HCT116 (cell line): Measurements from ENCODE around the gene MOB3B. TPM values are rescaled to one million over a fixed set of nuclear protein-coding genes. Genes with fewer than 3 reads are reported as not detected.

Experiments used
- ATAC-seq: fragments of 200-7000 bp; cut with Tn5 transposase; 2 replicates; pipeline ENCODE4 v1.9.1; 2020; ENCODE audit warnings: mild to moderate bottlenecking, moderate library complexity
- BruUV-seq: library from RNA; stranded (reverse); fragments of 400-500 nt; replicated peaks from 2 replicates; lab custom pipeline; 2021; lab: Mats Ljungman, UMichigan
- CTCF ChIA-PET: fragments of 300-600 bp; sonication (Branson Sonifier 250); formaldehyde crosslinking; loops from one replicate; lab custom pipeline; 2021; ENCODE audit warnings: antibody characterized with exemption; lab: Charles Lee
- POLR2A ChIA-PET: fragments of 300-600, 350-600 bp; sonication (Branson Sonifier 250); formaldehyde crosslinking; loops from one replicate; lab custom pipeline; 2021; ENCODE audit warnings: antibody characterized with exemption; lab: Charles Lee
- RAD21 ChIA-PET, 2 experiments: fragments of 300-600 bp; sonication (Branson Sonifier 250); formaldehyde crosslinking; loops; one replicate each; lab custom pipeline; 2023; ENCODE audit warnings: low total read pairs in 2 of 2; ENCODE audit not compliant: uncharacterized antibody in 2 of 2, unreplicated experiment in 2 of 2, low non-redundant PET in 1 of 2; lab: Charles Lee
- DNase-seq: peaks from one replicate; pipeline ENCODE4 v3.0.0-alpha.2; 2010; ENCODE audit warnings: low read depth, low spot score
- H2AFZ ChIP-seq: fragments of 200-600 bp; shearing (Covaris generic), sonication (generic); 2 replicates; pipeline ENCODE4 v1.6.1; 2017; ENCODE audit warnings: low read depth, mixed run types, mixed read lengths, antibody characterized with exemption, low read length; ENCODE audit not compliant: poor library complexity, severe bottlenecking
- H3K27ac ChIP-seq: 2 replicates; pipeline ENCODE4 v1.5.1; 2012; ENCODE audit warnings: low read depth, low read length
- H3K27me3 ChIP-seq: fragments of 200-600 bp; sonication (generic); 2 replicates; pipeline ENCODE4 v1.6.1; 2016; ENCODE audit warnings: mixed run types, low read length, mixed read lengths; ENCODE audit not compliant: insufficient read depth
- H3K36me3 ChIP-seq, 2 experiments: fragments of 200-500 bp in 1 of 2; fragments of 200-600 bp in 1 of 2; sonication (Bioruptor generic) in 1 of 2; sonication (generic) in 1 of 2; 2 replicates each; pipeline versions ENCODE4 v1.5.1 to v1.6.1; 2014 to 2016; ENCODE audit warnings: low read length in 2 of 2, inconsistent platforms in 1 of 2, mixed read lengths in 1 of 2, mixed run types in 1 of 2; ENCODE audit not compliant: insufficient read depth in 2 of 2, control insufficient read depth in 1 of 2
- H3K4me1 ChIP-seq, 2 experiments: fragments of 200-600 bp in 1 of 2; sonication (generic) in 1 of 2; 2 replicates each; pipeline versions ENCODE4 v1.5.1 to v1.6.1; 2012 to 2017; ENCODE audit warnings: low read length in 2 of 2, inconsistent platforms in 1 of 2, mild to moderate bottlenecking in 1 of 2, mixed read lengths in 1 of 2, mixed run types in 1 of 2, moderate library complexity in 1 of 2; ENCODE audit not compliant: insufficient read depth in 2 of 2, control insufficient read depth in 1 of 2
- H3K4me2 ChIP-seq: fragments of 200-600 bp; sonication (generic); 2 replicates; pipeline ENCODE4 v1.6.1; 2017; ENCODE audit warnings: mixed run types, low read length, mixed read lengths
- H3K4me3 ChIP-seq, 2 experiments: fragments of 200-600 bp in 1 of 2; sonication (generic) in 1 of 2; replicated peaks in 1 of 2; 2 replicates each; pipeline ENCODE4 v1.5.1; 2011 to 2016; ENCODE audit warnings: low read length in 2 of 2, control low read depth in 1 of 2, low read depth in 1 of 2, mild to moderate bottlenecking in 1 of 2, mixed read lengths in 1 of 2, mixed run types in 1 of 2
- H3K79me2 ChIP-seq: fragments of 200-600 bp; sonication (generic); 2 replicates; pipeline ENCODE4 v1.6.1; 2017; ENCODE audit warnings: mild to moderate bottlenecking, mixed run types, low read length, moderate library complexity, mixed read lengths; ENCODE audit not compliant: insufficient read depth
- H3K9ac ChIP-seq: fragments of 200-600 bp; sonication (generic); 2 replicates; pipeline ENCODE4 v1.6.1; 2016; ENCODE audit warnings: low read length, mixed read lengths
- H3K9me2 ChIP-seq: fragments of 200-600 bp; sonication (generic), shearing (Covaris generic); 2 replicates; pipeline ENCODE4 v1.6.1; 2017; ENCODE audit warnings: mixed run types, mild to moderate bottlenecking, moderate library complexity; ENCODE audit not compliant: insufficient read depth
- H3K9me3 ChIP-seq, 2 experiments: fragments of 200-500 bp in 1 of 2; fragments of 200-600 bp in 1 of 2; sonication (Bioruptor generic) in 1 of 2; sonication (generic) in 1 of 2; 2 replicates each; pipeline ENCODE4 v1.6.1; 2014 to 2017; ENCODE audit warnings: low read length in 2 of 2, mixed read lengths in 2 of 2, inconsistent platforms in 1 of 2, low read depth in 1 of 2, mild to moderate bottlenecking in 1 of 2, mixed run types in 1 of 2, moderate library complexity in 1 of 2; ENCODE audit not compliant: control insufficient read depth in 1 of 2, insufficient read depth in 1 of 2
- H4K20me1 ChIP-seq: fragments of 200-600 bp; sonication (generic), shearing (Covaris generic); 2 replicates; pipeline ENCODE4 v1.6.1; 2017; ENCODE audit warnings: mixed run types, mild to moderate bottlenecking, moderate library complexity; ENCODE audit not compliant: insufficient read depth
- CBX3 ChIP-seq: IDR thresholded peaks from 2 replicates; pipeline ENCODE4 v1.6.1; 2012; ENCODE audit warnings: low read depth
- ELF1 ChIP-seq: IDR thresholded peaks from 2 replicates; pipeline ENCODE4 v1.6.1; 2012; ENCODE audit warnings: low read depth, borderline replicate concordance
- EZH2phosphoT487 ChIP-seq: fragments of 200-600 bp; IDR thresholded peaks from 2 replicates; pipeline ENCODE4 v1.6.1; 2018; ENCODE audit warnings: antibody characterized with exemption, borderline replicate concordance
- JUND ChIP-seq: IDR thresholded peaks from 2 replicates; pipeline ENCODE4 v1.6.1; 2012
- POLR2A ChIP-seq: IDR thresholded peaks from 2 replicates; pipeline ENCODE4 v1.7.0; 2011; ENCODE audit warnings: borderline replicate concordance; ENCODE audit not compliant: insufficient read depth, insufficient read length; ENCODE audit errors: extremely low read depth
- POLR2AphosphoS5 ChIP-seq: IDR thresholded peaks from 2 replicates; pipeline ENCODE4 v1.6.1; 2011; ENCODE audit warnings: mild to moderate bottlenecking, low read depth, low read length, moderate library complexity
- RAD21 ChIP-seq: IDR thresholded peaks from 2 replicates; pipeline ENCODE4 v1.6.1; 2012; ENCODE audit warnings: low read depth, mild to moderate bottlenecking
- SIN3A ChIP-seq: IDR thresholded peaks from 2 replicates; pipeline ENCODE4 v1.6.1; 2012; ENCODE audit warnings: low read depth
- SP1 ChIP-seq: IDR thresholded peaks from 2 replicates; pipeline ENCODE4 v1.6.1; 2012; ENCODE audit warnings: low read depth
- SRF ChIP-seq: IDR thresholded peaks from 2 replicates; pipeline ENCODE4 v1.6.1; 2012; ENCODE audit warnings: low read depth
- TCF7L2 ChIP-seq: IDR thresholded peaks from 2 replicates; pipeline ENCODE4 v1.7.0; 2011; ENCODE audit warnings: borderline replicate concordance, inconsistent platforms; ENCODE audit not compliant: insufficient read depth, insufficient read length; ENCODE audit errors: extremely low read depth
- YY1 ChIP-seq: IDR thresholded peaks from 2 replicates; pipeline ENCODE4 v1.6.1; 2011; ENCODE audit warnings: low read length, low read depth, moderate library complexity, mild to moderate bottlenecking; ENCODE audit not compliant: insufficient replicate concordance; ENCODE audit errors: extremely low read depth
- ZFX ChIP-seq: fragments of 450-650 bp; IDR thresholded peaks from 2 replicates; pipeline ENCODE4 v1.6.1; 2017
- intact Hi-C: fragments of 100-400 bp; cut with micrococcal nuclease; formaldehyde crosslinking; loops from 2 replicates; pipeline ENCODE4 v1.10.0; 2022
- total RNA-seq: library from RNA; stranded (reverse); gene quantifications from one replicate; pipeline ENCODE4 v1.2.1, GENCODE V29; 2021; ENCODE audit not compliant: unreplicated experiment
- TF ChIP-seq, protein P1 (sequence below): IDR thresholded peaks from 2 replicates; pipeline ENCODE4 v1.6.1; 2012
- TF ChIP-seq, protein P2 (sequence below): IDR thresholded peaks from 2 replicates; pipeline ENCODE4 v1.6.1; 2012; ENCODE audit warnings: low read depth
- TF ChIP-seq, protein P3 (sequence below): IDR thresholded peaks from 2 replicates; pipeline ENCODE4 v1.6.1; 2011; ENCODE audit warnings: mild to moderate bottlenecking, low read length, moderate library complexity; ENCODE audit not compliant: insufficient replicate concordance; ENCODE audit errors: extremely low read depth

Gene MOB3B
- total RNA-seq, 1 experiment from 2014 or later, result 1.2 TPM

DNA sequence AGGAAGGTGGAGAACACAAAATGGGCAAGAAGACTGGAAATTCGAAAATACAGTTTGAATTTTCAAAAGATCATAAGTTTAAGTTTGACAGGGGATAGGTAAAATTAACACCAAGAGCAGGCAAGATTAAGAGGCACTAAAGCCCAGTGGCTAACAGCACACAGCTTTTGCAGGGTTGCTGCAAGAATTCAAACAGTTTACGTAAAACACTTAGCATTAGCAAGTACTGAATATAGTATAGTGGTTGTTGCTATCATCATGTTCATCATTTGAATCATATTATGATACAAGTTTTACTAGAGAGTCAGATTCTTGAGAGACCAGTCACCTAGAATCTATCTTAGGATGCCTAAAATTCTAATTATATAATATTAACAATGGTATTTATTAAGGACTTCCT lies 66.8 kb downstream of the MOB3B start:
- DNase-seq, result no peak
- intact Hi-C loops, result no loop called here
- Histone ChIP-seq H3K27ac (no peak overlapping the region), H3K36me3 (no peaks in the 10 kb centered on the region), H2AFZ (no peak overlapping the region), H3K9ac (no peak overlapping the region), H3K9me2 (no peaks in the 10 kb centered on the region), H3K9me3 (no peaks in the 10 kb centered on the region), H4K20me1 (no peaks in the 10 kb centered on the region), H3K4me3 (no peak overlapping the region), H3K4me2 (no peak overlapping the region), H3K27me3 (no peaks in the 10 kb centered on the region), H3K79me2 (no peaks in the 10 kb centered on the region), H3K4me1 (no peaks in the 10 kb centered on the region)
- CTCF ChIA-PET, result no interaction called here
- POLR2A ChIA-PET, result no interaction called here
- RAD21 ChIA-PET, result no interaction called here
- no peak for TF ChIP-seq ZFX
- TF ChIP-seq, protein P1, sequence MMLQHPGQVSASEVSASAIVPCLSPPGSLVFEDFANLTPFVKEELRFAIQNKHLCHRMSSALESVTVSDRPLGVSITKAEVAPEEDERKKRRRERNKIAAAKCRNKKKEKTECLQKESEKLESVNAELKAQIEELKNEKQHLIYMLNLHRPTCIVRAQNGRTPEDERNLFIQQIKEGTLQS, result no peak
- no peak for TF ChIP-seq SIN3A
- no peak for TF ChIP-seq RAD21
- TF ChIP-seq POLR2A, result no peak
- TF ChIP-seq ELF1, result no peak
- TF ChIP-seq EZH2phosphoT487, result no peak
- no peak for TF ChIP-seq JUND
- ATAC-seq, result no peak
- BruUV-seq, result no TSS peak

DNA sequence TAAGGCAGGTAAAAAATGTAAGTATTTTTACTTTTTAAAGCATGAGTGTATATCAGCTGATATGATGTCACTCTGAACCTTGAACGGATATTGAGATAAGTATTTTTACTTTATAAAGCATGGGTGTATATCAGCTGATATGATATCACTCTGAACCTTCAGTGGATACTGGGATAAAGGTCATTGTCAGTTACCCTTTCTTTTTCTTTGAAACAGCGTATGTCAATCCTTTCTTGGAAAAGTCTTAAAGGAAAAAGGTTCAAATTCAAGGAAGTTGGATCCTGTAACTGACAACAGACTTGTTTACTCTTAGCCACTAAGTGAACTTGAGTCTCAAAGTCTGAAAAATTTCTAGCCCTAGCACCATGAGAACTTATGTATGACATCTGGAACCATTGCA lies 67.2 kb downstream of the MOB3B start:
- H3K36me3 ChIP-seq, result no peaks in the 10 kb centered on the region
- H2AFZ ChIP-seq, result no peak overlapping the region
- H4K20me1 ChIP-seq, result no peaks in the 10 kb centered on the region
- no peaks in the 10 kb centered on the region for H3K9me2 ChIP-seq
- H3K9me3 ChIP-seq, result no peaks in the 10 kb centered on the region
- ATAC-seq, result no peak
- H3K4me1 ChIP-seq, result no peaks in the 10 kb centered on the region
- H3K9ac ChIP-seq, result no peak overlapping the region
- H3K79me2 ChIP-seq, result no peaks in the 10 kb centered on the region
- POLR2A ChIA-PET, result no interaction called here
- H3K4me2 ChIP-seq, result no peak overlapping the region
- no peak overlapping the region for H3K27ac ChIP-seq
- no TSS peak for BruUV-seq
- CTCF ChIA-PET, result no interaction called here
- no peaks in the 10 kb centered on the region for H3K27me3 ChIP-seq
- DNase-seq, result no peak
- RAD21 ChIA-PET, result no interaction called here
- intact Hi-C loops, result no loop called here
- H3K4me3 ChIP-seq, result no peak overlapping the region
- TF ChIP-seq SP1, result no peak
- TF ChIP-seq YY1, result no peak
- TF ChIP-seq TCF7L2, result no peak
- TF ChIP-seq POLR2AphosphoS5, result no peak
- TF ChIP-seq JUND, result no peak
- TF ChIP-seq, protein P2, sequence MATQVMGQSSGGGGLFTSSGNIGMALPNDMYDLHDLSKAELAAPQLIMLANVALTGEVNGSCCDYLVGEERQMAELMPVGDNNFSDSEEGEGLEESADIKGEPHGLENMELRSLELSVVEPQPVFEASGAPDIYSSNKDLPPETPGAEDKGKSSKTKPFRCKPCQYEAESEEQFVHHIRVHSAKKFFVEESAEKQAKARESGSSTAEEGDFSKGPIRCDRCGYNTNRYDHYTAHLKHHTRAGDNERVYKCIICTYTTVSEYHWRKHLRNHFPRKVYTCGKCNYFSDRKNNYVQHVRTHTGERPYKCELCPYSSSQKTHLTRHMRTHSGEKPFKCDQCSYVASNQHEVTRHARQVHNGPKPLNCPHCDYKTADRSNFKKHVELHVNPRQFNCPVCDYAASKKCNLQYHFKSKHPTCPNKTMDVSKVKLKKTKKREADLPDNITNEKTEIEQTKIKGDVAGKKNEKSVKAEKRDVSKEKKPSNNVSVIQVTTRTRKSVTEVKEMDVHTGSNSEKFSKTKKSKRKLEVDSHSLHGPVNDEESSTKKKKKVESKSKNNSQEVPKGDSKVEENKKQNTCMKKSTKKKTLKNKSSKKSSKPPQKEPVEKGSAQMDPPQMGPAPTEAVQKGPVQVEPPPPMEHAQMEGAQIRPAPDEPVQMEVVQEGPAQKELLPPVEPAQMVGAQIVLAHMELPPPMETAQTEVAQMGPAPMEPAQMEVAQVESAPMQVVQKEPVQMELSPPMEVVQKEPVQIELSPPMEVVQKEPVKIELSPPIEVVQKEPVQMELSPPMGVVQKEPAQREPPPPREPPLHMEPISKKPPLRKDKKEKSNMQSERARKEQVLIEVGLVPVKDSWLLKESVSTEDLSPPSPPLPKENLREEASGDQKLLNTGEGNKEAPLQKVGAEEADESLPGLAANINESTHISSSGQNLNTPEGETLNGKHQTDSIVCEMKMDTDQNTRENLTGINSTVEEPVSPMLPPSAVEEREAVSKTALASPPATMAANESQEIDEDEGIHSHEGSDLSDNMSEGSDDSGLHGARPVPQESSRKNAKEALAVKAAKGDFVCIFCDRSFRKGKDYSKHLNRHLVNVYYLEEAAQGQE, result no peak
- TF ChIP-seq CBX3, result no peak
- no peak for TF ChIP-seq SRF
- no peak for TF ChIP-seq RAD21
- TF ChIP-seq, protein P3, sequence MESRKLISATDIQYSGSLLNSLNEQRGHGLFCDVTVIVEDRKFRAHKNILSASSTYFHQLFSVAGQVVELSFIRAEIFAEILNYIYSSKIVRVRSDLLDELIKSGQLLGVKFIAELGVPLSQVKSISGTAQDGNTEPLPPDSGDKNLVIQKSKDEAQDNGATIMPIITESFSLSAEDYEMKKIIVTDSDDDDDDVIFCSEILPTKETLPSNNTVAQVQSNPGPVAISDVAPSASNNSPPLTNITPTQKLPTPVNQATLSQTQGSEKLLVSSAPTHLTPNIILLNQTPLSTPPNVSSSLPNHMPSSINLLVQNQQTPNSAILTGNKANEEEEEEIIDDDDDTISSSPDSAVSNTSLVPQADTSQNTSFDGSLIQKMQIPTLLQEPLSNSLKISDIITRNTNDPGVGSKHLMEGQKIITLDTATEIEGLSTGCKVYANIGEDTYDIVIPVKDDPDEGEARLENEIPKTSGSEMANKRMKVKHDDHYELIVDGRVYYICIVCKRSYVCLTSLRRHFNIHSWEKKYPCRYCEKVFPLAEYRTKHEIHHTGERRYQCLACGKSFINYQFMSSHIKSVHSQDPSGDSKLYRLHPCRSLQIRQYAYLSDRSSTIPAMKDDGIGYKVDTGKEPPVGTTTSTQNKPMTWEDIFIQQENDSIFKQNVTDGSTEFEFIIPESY, result no peak
